HG02943 (cell line): ENCODE measurements around the gene TTC16.

Source experiments
- ATAC-seq: cut with Tn5 transposase; IDR thresholded peaks from one replicate; pipeline ENCODE4 v1.9.1; 2021; ENCODE audit warnings: mild to moderate bottlenecking, low read depth, moderate library complexity; ENCODE audit not compliant: unreplicated experiment

TTC16 gene

GRCh38 chr9:127761491-127761956, 45.6 kb downstream of the TTC16 start:
- no peak for ATAC-seq

GRCh38 chr9:127762111-127762676, 46.3 kb downstream of the TTC16 start:
- ATAC-seq, result no peak

- no peak for ATAC-seq
These were observed 48.1 kb downstream of the TTC16 start for GRCh38 chr9:127763918-127764384.

- no peak for ATAC-seq
These were observed 49.5 kb downstream of the TTC16 start for GRCh38 chr9:127765418-127765817.

GRCh38 chr9:127767410-127767809, 51.5 kb downstream of the TTC16 start:
- no peak for ATAC-seq

- no peak for ATAC-seq
These were observed 52.0 kb downstream of the TTC16 start for GRCh38 chr9:127767909-127768331.

- no peak for ATAC-seq
These were observed 52.8 kb downstream of the TTC16 start for GRCh38 chr9:127768698-127769097.

- ATAC-seq, result no peak
These were observed 53.2 kb downstream of the TTC16 start for GRCh38 chr9:127769101-127769500.

GRCh38 chr9:127769929-127770582, 54.2 kb downstream of the TTC16 start:
- no peak for ATAC-seq

GRCh38 chr9:127770583-127770904, 54.7 kb downstream of the TTC16 start:
- ATAC-seq, result no peak

- peak; percentile 88 for ATAC-seq
These were observed 55.2 kb downstream of the TTC16 start for GRCh38 chr9:127770905-127771569.

- no peak for ATAC-seq
These were observed 55.8 kb downstream of the TTC16 start for GRCh38 chr9:127771570-127772189.

GRCh38 chr9:127772603-127773002, 56.7 kb downstream of the TTC16 start:
- no peak for ATAC-seq

GRCh38 chr9:127773272-127773671, 57.4 kb downstream of the TTC16 start:
- ATAC-seq, result no peak

- no peak for ATAC-seq
These were observed 58.1 kb downstream of the TTC16 start for GRCh38 chr9:127773981-127774380.

GRCh38 chr9:127776195-127776923, 60.5 kb downstream of the TTC16 start:
- ATAC-seq, result no peak

- ATAC-seq, result no peak
These were observed 61.0 kb downstream of the TTC16 start for GRCh38 chr9:127776924-127777289.

GRCh38 chr9:127777368-127777980, 61.6 kb downstream of the TTC16 start:
- no peak for ATAC-seq

- ATAC-seq, result no peak
These were observed 62.6 kb downstream of the TTC16 start, which contains the start of gene SH2D3C for GRCh38 chr9:127778280-127779135. Gene SH2D3C, minus strand, starts transcription at chr9:127778666. Its CDS starts 39 bp downstream, at chr9:127778627.
